IMR-90 (cell line): ENCODE results near the gene INHBC. TPM values are rescaled to one million over a fixed set of nuclear protein-coding genes. Genes with fewer than 3 reads are reported as not detected.
"Not testable (repeated sequence)": the region's sequence is repeated elsewhere in the genome, so short reads cannot be mapped to it uniquely, and the experiment has no call there.

ENCODE experiments used
- ATAC-seq: fragments of 200-7000 bp; cut with Tn5 transposase; 2 replicates; pipeline ENCODE4 v1.9.1; 2020; ENCODE audit warnings: low read depth, mild to moderate bottlenecking, moderate library complexity
- BruUV-seq: library from RNA; stranded (reverse); fragments of 400-500 nt; replicated peaks from 2 replicates; lab custom pipeline; 2021; lab: Mats Ljungman, UMichigan
- CTCF ChIA-PET: fragments of 300-600 bp; formaldehyde crosslinking; extraction: SDS; loops from one replicate; lab custom pipeline; 2021; ENCODE audit warnings: antibody characterized with exemption; lab: Yijun Ruan, JAX
- POLR2A ChIA-PET: fragments of 300-600 bp; sonication (Branson Sonifier 250); formaldehyde crosslinking; loops from one replicate; lab custom pipeline; 2022; ENCODE audit warnings: antibody characterized with exemption; ENCODE audit not compliant: unreplicated experiment; lab: Charles Lee
- DNase-seq: peaks from one replicate; pipeline ENCODE4 v3.0.0; 2013
- H2AFZ ChIP-seq: replicated peaks from 2 replicates; pipeline ENCODE3; 2013; ENCODE audit warnings: low read length, mild to moderate bottlenecking; ENCODE audit not compliant: poor library complexity
- H2AK5ac ChIP-seq: 2 replicates; pipeline ENCODE4 v1.6.1; 2013; ENCODE audit warnings: low read depth, low read length, inconsistent platforms
- H2AK9ac ChIP-seq: replicated peaks from 2 replicates; pipeline ENCODE3; 2013; ENCODE audit warnings: mild to moderate bottlenecking, low read depth, low read length, moderate library complexity; ENCODE audit not compliant: poor library complexity
- H2BK120ac ChIP-seq: 2 replicates; pipeline ENCODE4 v1.6.1; 2013; ENCODE audit warnings: low read depth, low read length, inconsistent platforms
- H2BK15ac ChIP-seq: 3 replicates; pipeline ENCODE4 v1.6.1; 2013; ENCODE audit warnings: low read depth, low read length, inconsistent platforms
- H2BK20ac ChIP-seq: 2 replicates; pipeline ENCODE4 v1.6.1; 2013; ENCODE audit warnings: low read depth, mild to moderate bottlenecking, inconsistent platforms, low read length, moderate library complexity
- H2BK5ac ChIP-seq: 2 replicates; pipeline ENCODE4 v1.6.1; 2013; ENCODE audit warnings: mild to moderate bottlenecking, low read depth, low read length, inconsistent platforms; ENCODE audit not compliant: poor library complexity, severe bottlenecking
- H3K14ac ChIP-seq: replicated peaks from 2 replicates; pipeline ENCODE4 v1.6.1; 2013; ENCODE audit warnings: low read depth, low read length, inconsistent platforms
- H3K18ac ChIP-seq: 2 replicates; pipeline ENCODE4 v1.6.1; 2013; ENCODE audit warnings: low read depth, low read length, control low read depth
- H3K23ac ChIP-seq: 2 replicates; pipeline ENCODE4 v1.6.1; 2013; ENCODE audit warnings: low read depth, low read length, inconsistent platforms
- H3K27ac ChIP-seq: 2 replicates; pipeline ENCODE4 v1.5.1; 2013; ENCODE audit warnings: mild to moderate bottlenecking, control low read depth, low read length; ENCODE audit not compliant: insufficient read depth
- H3K27me3 ChIP-seq: 2 replicates; pipeline ENCODE4 v1.6.1; 2013; ENCODE audit warnings: low read length; ENCODE audit not compliant: control insufficient read depth, insufficient read depth
- H3K36me3 ChIP-seq: 2 replicates; pipeline ENCODE4 v1.6.1; 2013; ENCODE audit warnings: low read length, mixed read lengths; ENCODE audit not compliant: control insufficient read depth, insufficient read depth
- H3K4ac ChIP-seq: 2 replicates; pipeline ENCODE4 v1.6.1; 2013; ENCODE audit warnings: low read depth, low read length, inconsistent platforms
- H3K4me1 ChIP-seq: 2 replicates; pipeline ENCODE4 v1.6.1; 2013; ENCODE audit warnings: low read length, mixed read lengths; ENCODE audit not compliant: control insufficient read depth, insufficient read depth
- H3K4me2 ChIP-seq: 2 replicates; pipeline ENCODE4 v1.6.1; 2013; ENCODE audit warnings: low read depth, mild to moderate bottlenecking, control low read depth, low read length, moderate library complexity
- H3K4me3 ChIP-seq: 2 replicates; pipeline ENCODE4 v1.5.1; 2013; ENCODE audit warnings: low read depth, mild to moderate bottlenecking, control low read depth, low read length, moderate library complexity; ENCODE audit not compliant: insufficient read depth
- H3K56ac ChIP-seq: 2 replicates; pipeline ENCODE4 v1.6.1; 2013; ENCODE audit warnings: low read length, inconsistent platforms; ENCODE audit not compliant: insufficient read depth; ENCODE audit errors: extremely low read depth
- H3K79me1 ChIP-seq, 2 experiments: 2 replicates each; pipeline ENCODE4 v1.6.1; 2013; ENCODE audit warnings: low read length in 2 of 2, inconsistent platforms in 1 of 2, low read depth in 1 of 2
- H3K9ac ChIP-seq: 2 replicates; pipeline ENCODE4 v1.6.1; 2013; ENCODE audit warnings: low read depth, low read length, control low read depth
- H3K9me1 ChIP-seq: 2 replicates; pipeline ENCODE4 v1.6.1; 2013; ENCODE audit warnings: low read length, inconsistent platforms; ENCODE audit not compliant: insufficient read depth
- H3K9me3 ChIP-seq: 2 replicates; pipeline ENCODE4 v1.6.1; 2013; ENCODE audit warnings: low read length; ENCODE audit not compliant: control insufficient read depth, insufficient read depth
- H4K20me1 ChIP-seq: 2 replicates; pipeline ENCODE4 v1.6.1; 2013; ENCODE audit warnings: low read length, inconsistent platforms; ENCODE audit not compliant: insufficient read depth
- H4K5ac ChIP-seq: 2 replicates; pipeline ENCODE4 v1.6.1; 2013; ENCODE audit warnings: mild to moderate bottlenecking, low read depth, low read length, control low read depth
- H4K8ac ChIP-seq, 2 experiments: 2 replicates each; pipeline ENCODE4 v1.6.1; 2013; ENCODE audit warnings: low read depth in 2 of 2, low read length in 2 of 2, control low read depth in 1 of 2, inconsistent platforms in 1 of 2
- H4K91ac ChIP-seq: 2 replicates; pipeline ENCODE4 v1.6.1; 2013; ENCODE audit warnings: low read depth, low read length, inconsistent platforms; ENCODE audit not compliant: insufficient read depth
- CTCF ChIP-seq: conservative IDR thresholded peaks from 2 replicates; pipeline ENCODE4 v1.5.1; 2012; ENCODE audit warnings: mild to moderate bottlenecking, low read depth, low read length, improper control_type of control experiment
- FOS ChIP-seq: fragments of 150-350 bp; IDR thresholded peaks from 2 replicates; pipeline ENCODE4 v1.6.1; 2016; ENCODE audit warnings: low read depth, low read length
- MXI1 ChIP-seq: IDR thresholded peaks from 2 replicates; pipeline ENCODE4 v1.6.1; 2012; ENCODE audit warnings: low read depth, mild to moderate bottlenecking, low read length, moderate library complexity, borderline replicate concordance
- NFE2L2 ChIP-seq: fragments of 150-350 bp; IDR thresholded peaks from 2 replicates; pipeline ENCODE4 v1.6.1; 2016; ENCODE audit warnings: low read depth, mild to moderate bottlenecking, low read length
- RAD21 ChIP-seq: IDR thresholded peaks from 2 replicates; pipeline ENCODE4 v1.6.1; 2012; ENCODE audit warnings: low read length, improper control_type of control experiment
- WGBS, 2 experiments: methylation state at CpG; one replicate each; pipeline versions ENCODE4 v1.1.5 to v1.1.7; 2013; ENCODE audit warnings: missing lambda C conversion rate in 2 of 2; ENCODE audit not compliant: insufficient read length in 1 of 2; ENCODE audit errors: extremely low coverage in 2 of 2; 5-methylcytosine and 5-hydroxymethylcytosine counted together
- dilution Hi-C: fragments of 300-500 bp; cut with HindIII; formaldehyde crosslinking; loops from one replicate; pipeline ENCODE4 v1.14.3; 2018; ENCODE audit warnings: low sequenced_read_pairs; ENCODE audit not compliant: unreplicated experiment
- in situ Hi-C: fragments of 300-500 bp; cut with MboI; formaldehyde crosslinking; loops from 3 replicates; pipeline ENCODE4 v1.14.3; 2019; ENCODE audit warnings: low sequenced_read_pairs, inconsistent platforms, mixed read lengths
- intact Hi-C: fragments of 100-400 bp; cut with micrococcal nuclease; formaldehyde crosslinking; loops from 2 replicates; pipeline ENCODE4 v1.10.0; 2022
- polyA plus RNA-seq, 3 experiments: library from polyadenylated mRNA; depleted of rRNA; stranded (reverse); fragments of >200 nt; gene quantifications; 2 replicates each; pipeline ENCODE4 v1.2.3, GENCODE V29; 2012; ENCODE audit warnings: low replicate concordance in 1 of 3
- total RNA-seq: library from RNA; depleted of rRNA; stranded (reverse); fragments of >200 nt; gene quantifications from 2 replicates; pipeline ENCODE4 v1.2.3, GENCODE V29; 2012

The INHBC gene
- total and polyA plus RNA-seq, 2 of the 4 experiments (the other 2 are of a cell fraction) = 0.09 TPM; not detected in 1

GRCh38 chr12:57410534-57410933 is 24.1 kb upstream of the INHBC start:
- no CpG with 5 or more reads among the region's 4 CpGs for WGBS, 2 experiments
- Histone ChIP-seq H2BK120ac (no peak overlapping the region), H3K14ac (no peak overlapping the region), H2BK20ac (no peak overlapping the region), H2AFZ (no peak overlapping the region), H4K91ac (no peak overlapping the region), H3K9ac (no peak overlapping the region), H2BK5ac (no peak overlapping the region), H3K79me1 (peaks cover 12 to 56% of the 10 kb centered on the region in 2 experiments), H3K9me3 (no peaks in the 10 kb centered on the region), H3K23ac (no peak overlapping the region), H3K27ac (no peak overlapping the region), H3K9me1 (0 out of 2 replicates have a peak, but pooled peaks cover 4% of the 10 kb centered on the region), H2AK9ac (no peak overlapping the region), H3K36me3 (peaks cover 1% of the 10 kb centered on the region; the same call in 1 of the 2 replicates), H3K27me3 (no peaks in the 10 kb centered on the region), H3K4me3 (no peak overlapping the region), H3K56ac (no peak overlapping the region), H2AK5ac (no peak overlapping the region), H2BK15ac (no peak overlapping the region), H3K4me2 (no peak overlapping the region), H3K18ac (no peak overlapping the region), H4K8ac (no peak overlapping the region), H3K4me1 (0 out of 2 replicates have a peak, but pooled peaks cover 2% of the 10 kb centered on the region), H4K5ac (no peak overlapping the region), H3K4ac (no peak overlapping the region), H4K20me1 (no peaks in the 10 kb centered on the region; the same call in 1 of the 2 replicates)
- DNase-seq (no peak), ATAC-seq (no peak)
- BruUV-seq = no TSS peak
- no peak for TF ChIP-seq CTCF
- no peak for TF ChIP-seq MXI1
- no peak for TF ChIP-seq NFE2L2
- TF ChIP-seq FOS = no peak
- no peak for TF ChIP-seq RAD21
- dilution Hi-C loops = no loop called here
- in situ Hi-C loops = no loop called here
- intact Hi-C loops = no loop called here
- CTCF ChIA-PET = interaction anchor here (0.6 kb wide), 1 partner anchor 51 kb away, joined by 4 read pairs; no protein-coding TSS in a partner anchor
- POLR2A ChIA-PET = interaction anchor here (0.6 kb wide), 1 partner anchor 21 kb away, joined by 3 read pairs; no protein-coding TSS in a partner anchor

GRCh38 chr12:57414160-57414559 is 20.4 kb upstream of the INHBC start:
- H2BK20ac ChIP-seq, H2AK5ac ChIP-seq, H3K36me3 ChIP-seq, H2AFZ ChIP-seq, H2BK15ac ChIP-seq, ATAC-seq, H3K9ac ChIP-seq, intact Hi-C loops, CTCF ChIA-PET, H4K8ac ChIP-seq, BruUV-seq, H3K56ac ChIP-seq, POLR2A ChIA-PET, H2BK120ac ChIP-seq, H3K4me1 ChIP-seq, DNase-seq, H2BK5ac ChIP-seq, H4K5ac ChIP-seq, H2AK9ac ChIP-seq, dilution Hi-C loops, H3K4me2 ChIP-seq, H3K23ac ChIP-seq, H3K4me3 ChIP-seq, H3K27ac ChIP-seq, H3K27me3 ChIP-seq, H4K91ac ChIP-seq, H3K18ac ChIP-seq, in situ Hi-C loops, H3K14ac ChIP-seq, H3K9me3 ChIP-seq, H3K4ac ChIP-seq, H3K9me1 ChIP-seq, H4K20me1 ChIP-seq: not testable (repeated sequence)
- WGBS, 2 experiments = no CpG with 5 or more reads among the region's 6 CpGs
- peaks cover 23 to 64% of the 10 kb centered on the region in 2 experiments for H3K79me1 ChIP-seq
